Ovary (tissue), 9 donors: Measurements from ENCODE around the gene NFASC. TPM values are rescaled to one million over a fixed set of nuclear protein-coding genes. Genes with fewer than 3 reads are reported as not detected.
A peak's percentile ranks its signal among the peaks of the same experiment; 100 is the strongest.

Experiments used
- DNase-seq, 5 donors: peaks; one replicate each; pipeline ENCODE4 v3.0.0-alpha.2; 2019 to 2020
- H3K27ac ChIP-seq, 2 donors: fragments of 200-600 bp; one replicate each; pipeline versions ENCODE4 v1.5.1 to v1.8.0; 2019 to 2022
- H3K27me3 ChIP-seq: fragments of 200-600 bp; one replicate; pipeline ENCODE4 v1.8.0; 2022
- H3K36me3 ChIP-seq: fragments of 200-600 bp; sonication (generic); one replicate; pipeline ENCODE4 v1.5.1; 2019
- H3K4me1 ChIP-seq: one replicate; pipeline ENCODE4 v1.8.1; 2013; ENCODE audit warnings: mild to moderate bottlenecking, moderate library complexity; ENCODE audit not compliant: insufficient read depth
- H3K4me3 ChIP-seq: fragments of 200-600 bp; sonication (generic); one replicate; pipeline ENCODE4 v1.5.1; 2017
- H3K9me3 ChIP-seq, 2 donors: fragments of 200-600 bp in 1 of 2; sonication (generic) in 1 of 2; one replicate each; pipeline versions ENCODE4 v1.5.1 to v1.8.1; 2013 to 2019; ENCODE audit warnings: mild to moderate bottlenecking in 1 of 2, moderate library complexity in 1 of 2
- CTCF ChIP-seq, 3 donors: fragments of 450-650 bp in 2 of 3; fragments of 200-600 bp in 1 of 3; IDR thresholded peaks; one replicate each; pipeline versions ENCODE4 v1.5.1 to v1.8.0; 2016 to 2022; ENCODE audit warnings: antibody characterized with exemption in 3 of 3, mild to moderate bottlenecking in 1 of 3
- EP300 ChIP-seq: sonication (generic); formaldehyde crosslinking; IDR thresholded peaks from one replicate; pipeline ENCODE4 v1.6.1; 2017; ENCODE audit warnings: antibody characterized with exemption
- POLR2A ChIP-seq: fragments of 450-650 bp; IDR thresholded peaks from one replicate; pipeline ENCODE4 v1.6.1; 2017; ENCODE audit warnings: antibody characterized with exemption, mild to moderate bottlenecking, moderate library complexity
- WGBS, 3 donors: extraction: QIAGEN DNeasy Blood & Tissue Kit in 1 of 3; methylation state at CpG; one replicate each; pipeline versions ENCODE4 v1.1.5 to v1.1.7; 2013 to 2017; 5-methylcytosine and 5-hydroxymethylcytosine counted together
- intact Hi-C, 4 donors: fragments of 100-400 bp; cut with DNase I; formaldehyde crosslinking; loops; one replicate each; pipeline versions ENCODE4 v1.11.0 to v1.15.1; 2022 to 2023
- polyA plus RNA-seq, 2 donors: library from polyadenylated mRNA; stranded (reverse); fragments of 200-250 nt in 1 of 2; fragments of 350-450 nt in 1 of 2; fragmentation: Illumina TruSeq in 1 of 2; extraction: RNeasy Lipid Tissue Mini Kit (QIAGEN cat#74804) in 1 of 2; gene quantifications; one replicate each; pipeline ENCODE4 v1.2.3, GENCODE V29; 2013 to 2014
- total RNA-seq, 7 donors: library from RNA; depleted of rRNA in 2 of 7; stranded (reverse); fragments of >200 nt in 2 of 7; fragmentation: NEBNext Ultra II Directional in 3 of 7; extraction: Animal tissue kit (Norgen Biotek cat#: 25700) in 3 of 7; gene quantifications; one replicate each; pipeline versions ENCODE4 v1.1.0 to v1.2.4, GENCODE V29; 2016 to 2023
- donor health status: DM: no; HTN: no; CAD: no; lungs with moderate emphysema.
- donor health status: DM: no; HTN: no; CAD: no.
- donor health status: Bipolar disorder and iron deficiency.
- donor health status: DM: yes; HTN: yes; CAD: no.
- donor health status: DM: no; HTN: no; CAD: no.
- donor health status: DM: yes; HTN: yes; CAD: no.

NFASC gene
- total and polyA plus RNA-seq, 9 donors: 9.3 to 73.2 (median 20.9) TPM

GRCh38 chr1:204975568-204976235, 105.0 kb downstream of the NFASC start:
- H3K36me3 ChIP-seq: no peaks in the 10 kb centered on the region
- H3K27me3 ChIP-seq: no peaks in the 10 kb centered on the region
- 50 to 56% (median 53%) methylated on average over 8 of the region's 8 CpGs for WGBS, 3 donors
- no peak overlapping the region for H3K4me3 ChIP-seq
- peak; percentile 25 to 62 (median 55) for DNase-seq
- H3K27ac ChIP-seq: no peak overlapping the region
- TF ChIP-seq POLR2A: no peak
- TF ChIP-seq CTCF (IDR thresholded peaks at IDR 0.05): peak; percentile 63 to 70 (median 66)
- H3K4me1 ChIP-seq: no peaks in the 10 kb centered on the region
- intact Hi-C loops: loop anchor here in 2 of 4 donors (5.0 kb wide), 3 partner anchors 87 to 282 kb away; no protein-coding TSS in a partner anchor
- no peaks in the 10 kb centered on the region for H3K9me3 ChIP-seq

GRCh38 chr1:204976646-204977045, 106.0 kb downstream of the NFASC start:
- Histone ChIP-seq H3K27ac (no peak overlapping the region), H3K27me3 (no peaks in the 10 kb centered on the region), H3K36me3 (no peaks in the 10 kb centered on the region), H3K4me3 (no peak overlapping the region), H3K4me1 (no peaks in the 10 kb centered on the region), H3K9me3 (no peaks in the 10 kb centered on the region)
- TF ChIP-seq POLR2A (no peak), CTCF (IDR thresholded peaks at IDR 0.05) (no peak), EP300 (no peak)
- 89 to 92% (median 89%) methylated on average over 13 of the region's 13 CpGs for WGBS, 3 donors
- no peak for DNase-seq
- intact Hi-C loops: loop anchor here in 2 of 4 donors (5.0 kb wide), 3 partner anchors 86 to 281 kb away; no protein-coding TSS in a partner anchor

- Histone ChIP-seq H3K4me3 (no peak overlapping the region), H3K4me1 (no peaks in the 10 kb centered on the region), H3K9me3 (no peaks in the 10 kb centered on the region), H3K36me3 (no peaks in the 10 kb centered on the region), H3K27ac (no peak overlapping the region), H3K27me3 (no peaks in the 10 kb centered on the region)
- no peak for TF ChIP-seq POLR2A
- TF ChIP-seq CTCF (IDR thresholded peaks at IDR 0.05): no peak
- no peak for TF ChIP-seq EP300
- intact Hi-C loops: loop anchor here in 2 of 4 donors (5.0 kb wide), 3 partner anchors 85 to 280 kb away; no protein-coding TSS in a partner anchor
- 85 to 93% (median 92%) methylated on average over 8 of the region's 8 CpGs for WGBS, 3 donors
- no peak for DNase-seq
These were observed 106.7 kb downstream of the NFASC start for GRCh38 chr1:204977318-204977717.

- H3K36me3 ChIP-seq: no peaks in the 10 kb centered on the region
- intact Hi-C loops: loop anchor here in 2 of 4 donors (5.0 kb wide), 3 partner anchors 84 to 279 kb away; no protein-coding TSS in a partner anchor
- H3K27ac ChIP-seq: no peak overlapping the region
- no peak overlapping the region for H3K4me3 ChIP-seq
- H3K27me3 ChIP-seq: no peaks in the 10 kb centered on the region
- TF ChIP-seq POLR2A: no peak
- TF ChIP-seq CTCF (IDR thresholded peaks at IDR 0.05): no peak
- no peak for TF ChIP-seq EP300
- DNase-seq: no peak
- no peaks in the 10 kb centered on the region for H3K4me1 ChIP-seq
- WGBS, 3 donors: 92 to 94% (median 93%) methylated on average over 11 to 14 of the region's 14 CpGs
- H3K9me3 ChIP-seq: no peaks in the 10 kb centered on the region
These were observed 108.1 kb downstream of the NFASC start for GRCh38 chr1:204978782-204979181.
